ENCODE results near the gene NCK2. TPM values are rescaled to one million over a fixed set of nuclear protein-coding genes. Genes with fewer than 3 reads are reported as not detected.

NCK2 gene
- total RNA-seq, 1 donor from 2014 or later, result 82.9 TPM

DNA sequence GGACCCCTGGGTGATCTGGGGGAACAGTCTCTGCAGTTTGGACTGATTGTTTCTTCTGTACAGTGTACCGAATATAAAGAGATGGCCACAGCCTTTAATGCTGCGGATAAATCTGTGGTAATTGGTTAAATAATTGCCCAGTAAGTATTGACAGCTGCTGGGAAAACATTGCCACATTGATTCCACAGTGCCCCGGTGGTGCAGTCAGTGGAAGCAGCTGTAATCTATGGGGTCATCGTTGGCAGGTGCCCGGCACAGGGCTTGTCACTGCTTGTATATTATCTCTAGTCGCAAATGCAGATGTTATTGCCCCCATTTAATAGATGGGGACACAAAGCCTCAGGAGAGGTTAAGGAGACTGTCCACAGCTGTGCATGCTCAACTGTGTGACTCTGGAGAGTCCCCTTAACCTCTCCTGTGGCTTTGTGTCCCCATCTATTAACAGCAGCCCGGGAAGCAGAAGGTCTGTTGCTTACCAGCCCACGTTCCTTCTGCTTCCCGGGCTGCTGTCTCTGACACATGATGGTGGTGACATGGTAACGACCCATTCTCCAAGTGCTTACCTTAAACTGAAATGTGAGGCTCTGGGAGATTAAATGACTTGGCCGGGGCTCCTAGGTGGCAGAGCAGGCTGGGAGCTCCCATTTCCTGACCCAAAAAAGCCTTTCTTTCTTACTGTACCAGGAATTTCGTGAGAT lies 76.9 kb downstream of the NCK2 start:
- H3K36me3 ChIP-seq (ENCODE audit: control insufficient read depth, insufficient read depth, low read length), result no peaks in the 10 kb centered on the region
- DNase-seq (ENCODE audit: low read depth), result no peak
- H3K27me3 ChIP-seq (ENCODE audit: control insufficient read depth, insufficient read depth, low read length), result no peaks in the 10 kb centered on the region
- H3K4me3 ChIP-seq (ENCODE audit: low read depth, low read length), result no peak overlapping the region
- TF ChIP-seq, protein P1, sequence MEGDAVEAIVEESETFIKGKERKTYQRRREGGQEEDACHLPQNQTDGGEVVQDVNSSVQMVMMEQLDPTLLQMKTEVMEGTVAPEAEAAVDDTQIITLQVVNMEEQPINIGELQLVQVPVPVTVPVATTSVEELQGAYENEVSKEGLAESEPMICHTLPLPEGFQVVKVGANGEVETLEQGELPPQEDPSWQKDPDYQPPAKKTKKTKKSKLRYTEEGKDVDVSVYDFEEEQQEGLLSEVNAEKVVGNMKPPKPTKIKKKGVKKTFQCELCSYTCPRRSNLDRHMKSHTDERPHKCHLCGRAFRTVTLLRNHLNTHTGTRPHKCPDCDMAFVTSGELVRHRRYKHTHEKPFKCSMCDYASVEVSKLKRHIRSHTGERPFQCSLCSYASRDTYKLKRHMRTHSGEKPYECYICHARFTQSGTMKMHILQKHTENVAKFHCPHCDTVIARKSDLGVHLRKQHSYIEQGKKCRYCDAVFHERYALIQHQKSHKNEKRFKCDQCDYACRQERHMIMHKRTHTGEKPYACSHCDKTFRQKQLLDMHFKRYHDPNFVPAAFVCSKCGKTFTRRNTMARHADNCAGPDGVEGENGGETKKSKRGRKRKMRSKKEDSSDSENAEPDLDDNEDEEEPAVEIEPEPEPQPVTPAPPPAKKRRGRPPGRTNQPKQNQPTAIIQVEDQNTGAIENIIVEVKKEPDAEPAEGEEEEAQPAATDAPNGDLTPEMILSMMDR (IDR thresholded peaks at IDR 0.05; ENCODE audit: insufficient read depth, low read length, poor library complexity, severe bottlenecking), result no peak

DNA sequence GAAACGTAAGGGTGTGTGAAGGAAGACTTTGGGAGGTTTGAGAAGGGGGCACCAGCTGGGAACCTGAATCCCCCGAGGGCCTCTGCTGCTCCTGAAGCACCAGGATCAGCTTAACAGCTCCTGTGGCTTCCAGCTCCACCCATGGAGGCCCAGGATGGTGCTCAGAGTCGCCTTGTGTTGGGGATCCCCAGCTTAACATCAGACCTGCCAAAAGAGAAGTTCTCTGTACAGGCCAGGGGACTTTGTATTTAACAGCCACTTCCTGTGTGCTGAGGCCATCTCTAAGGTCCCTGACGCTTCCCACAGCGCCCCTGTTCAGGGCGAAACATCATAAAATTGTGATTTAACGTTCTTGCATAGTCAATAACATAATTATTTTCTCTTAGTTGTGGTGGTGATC lies 77.5 kb downstream of the NCK2 start:
- no peaks in the 10 kb centered on the region for H3K27me3 ChIP-seq (ENCODE audit: control insufficient read depth, insufficient read depth, low read length)
- TF ChIP-seq, protein P1 (IDR thresholded peaks at IDR 0.05; ENCODE audit: insufficient read depth, low read length, poor library complexity, severe bottlenecking), result no peak
- no peak overlapping the region for H3K4me3 ChIP-seq (ENCODE audit: low read depth, low read length)
- DNase-seq (ENCODE audit: low read depth), result no peak
- H3K36me3 ChIP-seq (ENCODE audit: control insufficient read depth, insufficient read depth, low read length), result no peaks in the 10 kb centered on the region

GRCh38 chr2:105824446-105824845 lies 79.7 kb downstream of the NCK2 start:
- Histone ChIP-seq H3K36me3 (ENCODE audit: control insufficient read depth, insufficient read depth, low read length) (no peaks in the 10 kb centered on the region), H3K4me3 (ENCODE audit: low read depth, low read length) (no peak overlapping the region), H3K27me3 (ENCODE audit: control insufficient read depth, insufficient read depth, low read length) (no peaks in the 10 kb centered on the region)
- TF ChIP-seq, protein P1 (IDR thresholded peaks at IDR 0.05; ENCODE audit: insufficient read depth, low read length, poor library complexity, severe bottlenecking), result no peak
- DNase-seq (ENCODE audit: low read depth), result no peak

DNA sequence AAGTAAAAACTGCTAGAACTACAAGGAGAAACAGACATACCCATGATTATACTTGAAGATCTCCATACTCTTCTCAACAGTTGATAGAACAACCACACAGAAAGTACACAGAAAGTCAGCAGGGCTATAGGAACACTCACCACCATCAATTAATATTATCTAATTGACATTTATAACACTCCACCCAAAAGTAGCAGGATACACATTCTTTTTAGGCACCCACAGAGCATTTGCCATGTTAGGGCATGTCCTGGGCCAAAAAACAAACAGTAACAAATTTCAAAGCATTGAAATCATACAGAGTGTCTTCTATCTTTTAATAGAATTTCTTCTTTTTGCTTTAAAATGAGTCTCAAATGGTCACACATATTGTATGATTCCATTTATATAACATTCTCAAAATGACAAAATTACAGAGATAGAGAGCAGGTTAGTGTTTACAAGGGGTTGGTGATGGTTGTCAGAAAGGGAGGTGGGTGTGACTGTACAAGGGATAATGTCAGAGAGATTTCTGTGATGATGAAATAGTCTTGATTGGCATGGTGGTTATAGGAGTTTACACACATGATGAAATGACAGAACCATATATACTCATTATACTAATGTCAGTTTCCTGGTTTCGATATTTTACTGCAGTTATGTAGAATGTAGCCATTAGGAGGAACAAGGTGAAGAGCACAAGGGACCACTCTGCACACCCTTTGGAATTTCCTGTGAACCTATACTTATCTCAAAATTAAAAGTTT lies 82.8 kb downstream of the NCK2 start:
- H3K4me3 ChIP-seq (ENCODE audit: low read depth, low read length), result no peak overlapping the region
- TF ChIP-seq, protein P1 (IDR thresholded peaks at IDR 0.05; ENCODE audit: insufficient read depth, low read length, poor library complexity, severe bottlenecking), result no peak
- DNase-seq (ENCODE audit: low read depth), result no peak
- no peaks in the 10 kb centered on the region for H3K27me3 ChIP-seq (ENCODE audit: control insufficient read depth, insufficient read depth, low read length)
- no peaks in the 10 kb centered on the region for H3K36me3 ChIP-seq (ENCODE audit: control insufficient read depth, insufficient read depth, low read length)

DNA sequence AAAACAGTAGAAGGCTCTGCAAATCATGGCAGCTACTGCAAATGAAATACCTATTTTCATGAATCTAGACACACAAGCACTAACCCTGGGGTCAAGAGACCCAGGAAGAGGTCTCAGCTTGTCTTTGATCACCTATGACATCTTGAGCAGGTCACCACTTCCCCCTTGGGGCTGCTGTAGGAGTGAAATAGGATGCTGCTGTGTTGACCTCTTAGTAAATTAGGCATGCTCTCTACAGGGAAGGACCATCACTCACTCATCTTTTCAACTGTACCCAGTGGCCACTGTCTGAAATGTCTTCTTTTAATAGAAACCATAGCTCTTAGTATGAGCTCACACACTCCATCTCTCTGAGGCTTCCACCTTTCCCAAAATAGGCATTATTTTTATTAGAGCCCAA lies 83.8 kb downstream of the NCK2 start:
- TF ChIP-seq, protein P1 (IDR thresholded peaks at IDR 0.05; ENCODE audit: insufficient read depth, low read length, poor library complexity, severe bottlenecking), result no peak
- Histone ChIP-seq H3K36me3 (ENCODE audit: control insufficient read depth, insufficient read depth, low read length) (no peaks in the 10 kb centered on the region), H3K4me3 (ENCODE audit: low read depth, low read length) (no peak overlapping the region), H3K27me3 (ENCODE audit: control insufficient read depth, insufficient read depth, low read length) (no peaks in the 10 kb centered on the region)
- no peak for DNase-seq (ENCODE audit: low read depth)
